ENCODE data around the gene ASB9.

DNA sequence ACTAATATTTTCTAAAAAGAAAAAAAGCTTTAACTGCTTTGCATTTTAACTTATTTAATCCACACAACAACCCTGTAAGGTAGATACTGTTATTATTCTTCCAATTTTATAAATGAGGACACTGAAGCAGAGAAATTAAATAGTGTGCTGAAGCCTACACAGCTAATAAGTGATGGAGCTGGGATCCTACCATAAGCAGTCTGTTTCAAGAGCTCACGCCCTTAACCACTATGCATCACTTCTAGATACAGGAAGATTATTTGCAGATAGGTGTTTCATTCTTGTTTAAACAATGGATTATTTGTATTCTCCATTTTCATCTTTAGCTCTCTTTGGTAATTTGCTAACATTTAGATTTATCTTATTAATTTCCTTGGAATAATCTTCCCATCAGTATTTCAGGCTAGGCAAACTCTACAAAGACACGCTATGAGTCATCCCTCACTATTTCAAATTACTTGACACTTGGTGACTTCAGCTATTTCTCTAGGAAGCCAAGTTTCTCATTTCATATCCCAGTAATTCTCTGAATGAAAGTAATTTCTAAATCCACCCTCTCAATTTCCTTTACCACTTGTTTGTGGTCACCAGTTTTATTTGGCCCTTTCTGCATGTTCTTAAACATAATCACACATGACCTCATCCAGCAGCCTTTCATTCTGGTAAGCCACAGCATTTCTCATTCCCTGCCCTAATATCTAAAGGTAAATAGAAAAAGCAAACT is 67.3 kb downstream of the ASB9 start:
- TF ChIP-seq POLR2AphosphoS5 (IDR thresholded peaks at IDR 0.05) (no peak), SMC3 (conservative IDR thresholded peaks at IDR 0.05; ENCODE audit: poor library complexity) (no peak), EZH2 (IDR thresholded peaks at IDR 0.05; ENCODE audit: borderline replicate concordance, insufficient read depth, low read length, poor library complexity, severe bottlenecking) (no peak)
- TF ChIP-seq, protein P1, sequence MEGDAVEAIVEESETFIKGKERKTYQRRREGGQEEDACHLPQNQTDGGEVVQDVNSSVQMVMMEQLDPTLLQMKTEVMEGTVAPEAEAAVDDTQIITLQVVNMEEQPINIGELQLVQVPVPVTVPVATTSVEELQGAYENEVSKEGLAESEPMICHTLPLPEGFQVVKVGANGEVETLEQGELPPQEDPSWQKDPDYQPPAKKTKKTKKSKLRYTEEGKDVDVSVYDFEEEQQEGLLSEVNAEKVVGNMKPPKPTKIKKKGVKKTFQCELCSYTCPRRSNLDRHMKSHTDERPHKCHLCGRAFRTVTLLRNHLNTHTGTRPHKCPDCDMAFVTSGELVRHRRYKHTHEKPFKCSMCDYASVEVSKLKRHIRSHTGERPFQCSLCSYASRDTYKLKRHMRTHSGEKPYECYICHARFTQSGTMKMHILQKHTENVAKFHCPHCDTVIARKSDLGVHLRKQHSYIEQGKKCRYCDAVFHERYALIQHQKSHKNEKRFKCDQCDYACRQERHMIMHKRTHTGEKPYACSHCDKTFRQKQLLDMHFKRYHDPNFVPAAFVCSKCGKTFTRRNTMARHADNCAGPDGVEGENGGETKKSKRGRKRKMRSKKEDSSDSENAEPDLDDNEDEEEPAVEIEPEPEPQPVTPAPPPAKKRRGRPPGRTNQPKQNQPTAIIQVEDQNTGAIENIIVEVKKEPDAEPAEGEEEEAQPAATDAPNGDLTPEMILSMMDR (IDR thresholded peaks at IDR 0.05; ENCODE audit: poor library complexity, severe bottlenecking) = no peak

All from neural cell (in vitro differentiated cells).